GM20431 (cell line): Measurements from ENCODE around the gene CDX2.

Experiments
- in situ Hi-C: fragments of 300-500 bp; cut with MseI, MboI; formaldehyde crosslinking; loops from one replicate; pipeline ENCODE4 v1.15.0; 2020; ENCODE audit warnings: low sequenced_read_pairs; ENCODE audit not compliant: unreplicated experiment

Gene CDX2

GRCh38 chr13:27921961-27922882, 46.9 kb downstream of the CDX2 start:
- in situ Hi-C loops: no loop called here

DNA sequence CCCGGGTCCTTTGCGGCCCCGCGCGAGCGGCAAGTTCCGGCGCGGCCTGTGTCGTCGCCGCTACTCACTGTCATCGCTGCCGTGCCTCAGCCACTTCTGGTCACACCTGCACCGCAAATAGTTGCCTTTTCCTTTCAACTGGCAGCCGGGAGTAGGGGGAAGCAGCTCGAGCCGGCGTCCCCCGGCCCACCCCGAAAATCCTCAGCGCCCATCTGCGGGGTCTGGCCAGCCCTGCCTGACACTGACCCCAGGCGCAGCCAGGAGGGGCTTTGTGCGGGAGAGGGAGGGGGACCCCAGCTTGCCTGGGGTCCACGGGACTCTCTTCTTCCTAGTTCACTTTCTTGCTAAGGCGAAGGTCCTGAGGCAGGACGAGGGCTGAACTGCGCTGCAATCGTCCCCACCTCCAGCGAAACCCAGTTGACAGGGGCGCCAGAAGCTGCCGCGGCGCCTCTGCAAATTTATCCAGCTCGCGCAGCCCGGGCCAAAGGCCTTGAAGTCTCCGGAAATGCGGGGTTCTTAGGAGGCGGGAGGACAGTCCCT, 47.6 kb downstream of the CDX2 start:
- in situ Hi-C loops: no loop called here

DNA sequence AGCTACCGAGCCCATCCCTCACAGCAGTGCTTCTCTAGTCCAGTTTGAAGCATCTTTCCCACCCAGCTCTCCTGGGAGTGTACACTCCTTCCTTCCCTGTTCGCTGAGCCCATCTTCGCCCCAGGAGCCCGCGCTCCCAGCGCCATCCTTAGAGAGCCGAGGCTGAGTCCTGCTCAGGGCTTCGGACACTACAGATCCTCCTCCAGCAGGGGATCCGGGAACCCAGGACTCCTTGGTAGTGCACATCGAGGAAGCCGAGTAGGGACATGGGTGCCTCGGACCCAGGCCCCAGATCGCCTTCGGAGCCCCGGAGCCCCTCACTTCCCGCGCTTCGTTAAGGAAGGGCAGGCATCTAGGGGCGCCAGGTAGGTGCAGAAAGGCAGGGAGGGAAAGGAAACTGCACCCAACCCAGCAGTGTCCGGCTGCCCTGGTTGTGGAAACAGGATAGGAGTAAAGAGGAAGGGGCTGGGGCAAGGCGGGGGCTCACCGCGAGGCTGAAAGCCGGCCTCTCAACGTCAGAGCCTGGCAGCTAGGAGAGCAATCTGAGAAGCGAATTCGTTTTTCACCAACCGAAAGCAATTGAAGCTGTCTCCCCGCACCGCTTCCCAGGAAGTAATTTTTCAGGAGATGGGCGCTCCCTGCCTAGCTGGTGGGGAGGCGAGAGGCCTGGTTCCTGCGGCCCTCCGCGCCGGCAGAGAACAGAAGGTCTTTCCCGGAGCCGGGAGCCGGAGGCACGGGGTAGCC, 48.3 kb downstream of the CDX2 start:
- in situ Hi-C loops: no loop called here

DNA sequence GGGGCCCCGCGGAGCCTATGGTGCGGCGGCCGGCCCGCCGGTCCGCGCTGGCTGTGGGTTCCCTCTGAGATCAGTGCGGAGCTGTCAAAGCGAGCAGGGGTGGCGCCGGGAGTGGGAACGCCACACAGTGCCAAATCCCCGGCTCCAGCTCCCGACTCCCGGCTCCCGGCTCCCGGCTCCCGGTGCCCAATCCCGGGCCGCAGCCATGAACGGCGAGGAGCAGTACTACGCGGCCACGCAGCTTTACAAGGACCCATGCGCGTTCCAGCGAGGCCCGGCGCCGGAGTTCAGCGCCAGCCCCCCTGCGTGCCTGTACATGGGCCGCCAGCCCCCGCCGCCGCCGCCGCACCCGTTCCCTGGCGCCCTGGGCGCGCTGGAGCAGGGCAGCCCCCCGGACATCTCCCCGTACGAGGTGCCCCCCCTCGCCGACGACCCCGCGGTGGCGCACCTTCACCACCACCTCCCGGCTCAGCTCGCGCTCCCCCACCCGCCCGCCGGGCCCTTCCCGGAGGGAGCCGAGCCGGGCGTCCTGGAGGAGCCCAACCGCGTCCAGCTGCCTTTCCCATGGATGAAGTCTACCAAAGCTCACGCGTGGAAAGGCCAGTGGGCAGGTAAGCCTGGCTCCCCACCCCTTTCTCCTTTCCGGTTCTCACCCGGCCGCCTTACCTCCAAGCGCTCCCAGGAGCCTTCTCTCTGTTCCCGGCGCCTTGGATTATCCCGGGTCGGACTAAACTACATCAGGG, 49.0 kb downstream of the CDX2 start, which contains the start of gene PDX1:
Gene PDX1, plus strand, starts transcription at position 67 of the 743 bp plus-strand sequence. Its CDS starts 139 bp downstream, at position 206.
- in situ Hi-C loops: no loop called here

DNA sequence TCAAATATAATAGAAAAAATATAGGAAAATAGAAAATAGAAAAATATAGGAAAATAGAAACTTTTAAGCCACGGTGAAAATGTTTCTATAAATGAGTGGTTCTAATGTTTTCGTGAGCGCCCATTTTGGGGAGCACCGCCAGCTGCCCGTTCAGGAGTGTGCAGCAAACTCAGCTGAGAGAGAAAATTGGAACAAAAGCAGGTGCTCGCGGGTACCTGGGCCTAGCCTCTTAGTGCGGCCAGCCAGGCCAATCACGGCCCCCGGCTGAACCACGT, 49.5 kb downstream of the CDX2 start:
- in situ Hi-C loops: no loop called here

GRCh38 chr13:27918918-27919658, 50.0 kb downstream of the CDX2 start:
- in situ Hi-C loops: no loop called here

DNA sequence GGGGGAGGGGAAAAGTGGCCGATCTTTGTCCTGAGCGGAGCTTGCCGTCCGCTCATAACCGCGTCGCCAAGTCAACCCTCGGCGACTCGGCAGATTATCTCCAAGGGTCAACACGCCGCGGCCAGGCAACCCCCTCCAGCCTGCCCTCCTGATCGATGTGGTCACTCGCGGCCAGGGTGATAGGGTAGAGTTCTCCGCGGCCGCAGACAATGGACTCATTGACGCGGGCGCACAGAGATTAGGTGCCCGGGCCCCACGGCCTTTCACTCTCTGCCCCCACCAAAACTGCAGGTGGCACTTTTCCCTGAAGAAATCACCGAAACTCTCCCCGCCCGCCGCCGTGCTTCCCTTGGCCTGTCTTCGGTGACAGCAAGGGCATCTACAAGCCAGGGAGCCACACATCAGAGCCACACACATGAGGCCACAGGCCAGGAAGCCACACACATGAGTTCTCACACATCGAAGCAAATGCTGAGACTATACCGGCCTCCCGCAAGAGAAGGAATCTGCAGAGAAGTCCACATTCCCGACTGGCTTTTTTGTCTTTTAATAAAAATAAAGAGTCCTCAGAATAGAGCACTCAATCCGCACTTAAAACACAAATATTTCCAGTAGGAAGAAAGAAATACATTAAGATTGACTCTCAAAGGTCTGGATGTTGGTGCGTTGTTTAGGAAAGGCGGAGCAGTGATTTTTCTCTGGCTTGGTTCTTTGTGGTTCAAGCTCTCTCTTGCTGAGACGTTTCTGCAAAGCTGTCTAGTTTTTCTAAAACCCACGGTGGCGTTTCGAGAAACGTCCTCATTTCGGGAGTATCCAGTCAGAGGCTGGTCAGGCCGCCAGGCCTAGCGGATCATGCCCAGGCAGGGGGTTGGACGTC, 50.8 kb downstream of the CDX2 start:
- in situ Hi-C loops: no loop called here

DNA sequence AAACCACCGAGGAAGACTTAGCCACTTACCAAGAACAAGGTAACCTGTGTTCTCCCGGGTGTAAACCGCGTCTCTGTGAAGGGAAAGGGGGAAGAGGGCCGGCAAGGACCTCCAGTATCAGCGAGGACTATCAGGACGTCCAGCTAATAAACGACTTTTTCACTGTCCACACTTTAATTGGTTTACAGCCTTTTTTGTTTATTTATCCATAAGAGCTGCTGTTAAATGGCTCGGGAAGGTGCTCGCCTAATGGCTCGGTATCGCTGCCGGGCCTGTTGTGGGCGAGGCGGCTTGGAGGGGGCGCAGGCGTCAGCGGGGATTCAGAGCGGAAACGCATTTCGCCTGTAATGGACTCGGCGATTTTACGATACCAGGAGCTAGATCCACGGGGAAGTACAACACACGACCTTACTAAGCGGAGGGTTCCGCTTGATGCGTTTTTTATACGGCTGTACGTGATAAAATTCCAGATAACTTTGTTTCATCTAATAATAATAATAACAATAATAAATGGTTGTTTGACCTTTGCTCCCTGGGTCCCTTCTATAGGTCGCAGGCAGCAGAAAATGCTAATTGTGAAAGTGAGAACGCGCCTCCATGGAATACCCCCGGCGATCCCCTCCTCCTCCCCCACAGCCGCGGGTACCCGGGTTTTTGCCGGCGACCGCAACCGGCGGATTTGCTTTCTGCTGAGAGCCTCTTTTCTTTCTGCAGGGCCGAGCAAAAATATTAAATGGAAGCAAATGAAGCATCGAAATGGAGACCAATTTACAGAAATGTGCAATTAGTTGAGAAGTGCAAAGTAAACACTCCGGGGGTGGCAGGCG, 51.8 kb downstream of the CDX2 start:
- in situ Hi-C loops: no loop called here

- in situ Hi-C loops: no loop called here
Measured at GRCh38 chr13:27915301-27916207, 53.6 kb downstream of the CDX2 start.

GRCh38 chr13:27913160-27913559, 56.0 kb downstream of the CDX2 start:
- in situ Hi-C loops: no loop called here

DNA sequence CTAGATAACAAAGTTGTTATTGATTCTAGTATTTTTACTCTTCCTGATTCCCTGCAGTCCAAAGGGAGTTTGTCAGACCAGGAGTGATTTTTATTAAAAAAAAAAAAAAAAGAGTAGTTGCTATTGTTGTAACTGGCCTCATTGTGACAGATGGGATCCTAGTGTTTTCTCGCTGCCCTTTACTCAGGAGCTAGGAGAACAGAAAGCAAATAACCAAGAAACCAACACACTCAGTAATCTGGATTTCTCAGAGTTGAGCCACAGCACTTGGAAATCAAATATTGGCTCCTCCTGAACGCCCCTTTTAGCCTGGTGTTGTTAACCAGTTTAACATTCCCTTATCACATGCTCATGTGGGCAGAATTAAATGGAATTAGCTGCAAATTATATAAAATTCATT, 57.6 kb downstream of the CDX2 start:
- in situ Hi-C loops: no loop called here
